HepG2 (cell line): ENCODE data around the gene VAC14. TPM values are rescaled to one million over a fixed set of nuclear protein-coding genes. Genes with fewer than 3 reads are reported as not detected.

Source experiments
- AKAP8 ChIP-seq: sonication (generic); formaldehyde crosslinking; IDR thresholded peaks from 2 replicates; pipeline ENCODE4 v1.5.1; 2020; ENCODE audit warnings: mild to moderate bottlenecking, missing genetic modification reagents
- DZIP1 ChIP-seq: sonication (generic); formaldehyde crosslinking; IDR thresholded peaks from 2 replicates; pipeline ENCODE4 v1.5.0; 2020; ENCODE audit warnings: mild to moderate bottlenecking, missing genetic modification reagents
- ERF ChIP-seq: IDR thresholded peaks from 2 replicates; pipeline ENCODE4 v1.6.1; 2018; ENCODE audit warnings: missing biosample characterization, missing genetic modification reagents
- GABPB1 ChIP-seq: IDR thresholded peaks from 2 replicates; pipeline ENCODE4 v1.6.1; 2016; ENCODE audit warnings: mild to moderate bottlenecking, missing genetic modification reagents, moderate library complexity, missing compliant biosample characterization
- KDM5A ChIP-seq: fragments of 200-600 bp; sonication (generic); IDR thresholded peaks from 2 replicates; pipeline ENCODE4 v1.7.0; 2018; ENCODE audit warnings: antibody characterized with exemption, mild to moderate bottlenecking, low read length, borderline replicate concordance
- MEF2D ChIP-seq: sonication (generic); formaldehyde crosslinking; IDR thresholded peaks from 2 replicates; pipeline ENCODE4 v1.5.1; 2020; ENCODE audit warnings: mild to moderate bottlenecking, missing genetic modification reagents
- NR0B2 ChIP-seq: sonication (generic); formaldehyde crosslinking; IDR thresholded peaks from 2 replicates; pipeline ENCODE4 v1.4.0; 2020; ENCODE audit warnings: mild to moderate bottlenecking, missing genetic modification reagents
- PHF8 ChIP-seq: sonication (generic); formaldehyde crosslinking; IDR thresholded peaks from 2 replicates; pipeline ENCODE4 v1.5.0; 2020; ENCODE audit warnings: missing genetic modification reagents
- POLR2G ChIP-seq: fragments of 200-400 bp; formaldehyde crosslinking; IDR thresholded peaks from 2 replicates; pipeline ENCODE4 v1.6.1; 2018; ENCODE audit warnings: mild to moderate bottlenecking, low read depth, low read length, moderate library complexity
- SNAI1 ChIP-seq: sonication (generic); formaldehyde crosslinking; IDR thresholded peaks from 2 replicates; pipeline ENCODE4 v1.5.0; 2020; ENCODE audit warnings: mild to moderate bottlenecking, missing genetic modification reagents, borderline replicate concordance
- TRIM22 ChIP-seq: fragments of 450-650 bp; IDR thresholded peaks from 2 replicates; pipeline ENCODE4 v1.6.1; 2017
- ZNF142 ChIP-seq: sonication (generic); formaldehyde crosslinking; IDR thresholded peaks from 2 replicates; pipeline ENCODE4 v1.4.0; 2020; ENCODE audit warnings: missing genetic modification reagents
- ZNF276 ChIP-seq: sonication (generic); formaldehyde crosslinking; IDR thresholded peaks from 2 replicates; pipeline ENCODE4 v1.4.0; 2020; ENCODE audit warnings: mild to moderate bottlenecking, low read depth, missing genetic modification reagents
- ZNF292 ChIP-seq: sonication (generic); formaldehyde crosslinking; IDR thresholded peaks from 2 replicates; pipeline ENCODE4 v1.8.1; 2022; ENCODE audit warnings: mild to moderate bottlenecking, low read depth, missing genetic modification reagents, borderline replicate concordance
- ZNF317 ChIP-seq: sonication (generic); formaldehyde crosslinking; IDR thresholded peaks from 2 replicates; pipeline ENCODE4 v1.5.0; 2020; ENCODE audit warnings: mild to moderate bottlenecking, missing genetic modification reagents
- ZNF484 ChIP-seq: sonication (generic); formaldehyde crosslinking; IDR thresholded peaks from 2 replicates; pipeline ENCODE4 v1.5.1; 2020; ENCODE audit warnings: mild to moderate bottlenecking, low read depth, missing genetic modification reagents, borderline replicate concordance
- ZNF572 ChIP-seq: sonication (generic); formaldehyde crosslinking; IDR thresholded peaks from 2 replicates; pipeline ENCODE4 v1.5.1; 2020; ENCODE audit warnings: mild to moderate bottlenecking, missing genetic modification reagents
- ZNF781 ChIP-seq: sonication (generic); formaldehyde crosslinking; IDR thresholded peaks from 2 replicates; pipeline ENCODE4 v1.5.1; 2020; ENCODE audit warnings: borderline replicate concordance, mild to moderate bottlenecking, missing genetic modification reagents; ENCODE audit errors: not compliant biosample characterization
- polyA plus RNA-seq, 8 experiments: library from polyadenylated mRNA; depleted of rRNA in 3 of 8; stranded (reverse) in 7 of 8; unstranded in 1 of 8; fragments of >200 nt; fragmentation: Illumina TruSeq in 4 of 8; extraction: Trizol in 4 of 8; gene quantifications; 2 replicates each; pipeline versions ENCODE4 v1.2.1 to v1.2.3, GENCODE V29; 2011 to 2016; ENCODE audit warnings: low read depth in 4 of 8, missing spikeins in 1 of 8, mixed read lengths in 1 of 8; ENCODE audit not compliant: insufficient read depth in 1 of 8
- total RNA-seq, 5 experiments: library from RNA; depleted of rRNA; stranded (reverse); fragments of >200 nt; fragmentation: Illumina TruSeq; extraction: Trizol; gene quantifications; 2 replicates each; pipeline ENCODE4 v1.2.3, GENCODE V29; 2016; ENCODE audit warnings: low read depth in 1 of 5

VAC14 gene
- total and polyA plus RNA-seq, 2 of the 13 experiments (the other 11 are each of a cell fraction or from before 2014, with no cell fraction given): 23.5 to 24.6 TPM

- TF ChIP-seq KDM5A (no peak), ZNF572 (0 out of 2 replicates have a peak, but pooled peaks have one; percentile 40), DZIP1 (CRISPR knock-in tag) (peak; percentile 74; the same call in 1 of the 2 replicates), ZNF276 (CRISPR knock-in tag) (no peak), TRIM22 (no peak), ZNF142 (CRISPR knock-in tag) (no peak; the same call in 1 of the 2 replicates), ZNF317 (CRISPR knock-in tag) (no peak), AKAP8 (CRISPR knock-in tag) (no peak), PHF8 (no peak), ERF (CRISPR knock-in tag) (no peak), ZNF292 (CRISPR knock-in tag) (no peak), MEF2D (no peak), SNAI1 (no peak; the same call in 1 of the 2 replicates), ZNF781 (no peak), POLR2G (no peak), ZNF484 (CRISPR knock-in tag) (no peak), NR0B2 (peak; percentile 29; the same call in 1 of the 2 replicates), GABPB1 (CRISPR knock-in tag) (no peak)
These were observed 77.2 kb downstream of the VAC14 start (continued) for GRCh38 chr16:70723740-70724145.
